Liver (tissue), 9 donors: ENCODE measurements around the gene PTHLH. TPM values are rescaled to one million over a fixed set of nuclear protein-coding genes. Genes with fewer than 3 reads are reported as not detected.

Experiments
- DNase-seq: peaks from one replicate; pipeline ENCODE4 v3.0.0-alpha.2; 2017; ENCODE audit warnings: low spot score
- H3K27ac ChIP-seq, 2 donors: one replicate each; pipeline ENCODE4 v1.7.0; 2013; ENCODE audit warnings: inconsistent platforms in 2 of 2, low read length in 2 of 2, control low read depth in 1 of 2, low read depth in 1 of 2, mild to moderate bottlenecking in 1 of 2
- H3K27me3 ChIP-seq, 4 donors: one replicate each; pipeline versions ENCODE4 v1.6.1 to v1.7.0; 2013; ENCODE audit warnings: low read length in 3 of 4, inconsistent platforms in 1 of 4, mild to moderate bottlenecking in 1 of 4, moderate library complexity in 1 of 4; ENCODE audit not compliant: control insufficient read depth in 4 of 4, insufficient read depth in 4 of 4
- H3K36me3 ChIP-seq, 4 donors: one replicate each; pipeline versions ENCODE4 v1.6.1 to v1.7.0; 2013; ENCODE audit warnings: low read length in 3 of 4, mild to moderate bottlenecking in 3 of 4, low read depth in 1 of 4, moderate library complexity in 1 of 4; ENCODE audit not compliant: control insufficient read depth in 4 of 4, insufficient read depth in 3 of 4
- H3K4me1 ChIP-seq, 4 donors: one replicate each; pipeline versions ENCODE4 v1.6.1 to v1.7.0; 2013; ENCODE audit warnings: low read length in 3 of 4, mild to moderate bottlenecking in 3 of 4, moderate library complexity in 1 of 4; ENCODE audit not compliant: control insufficient read depth in 4 of 4, insufficient read depth in 4 of 4
- H3K4me3 ChIP-seq, 3 donors: one replicate each; pipeline versions ENCODE4 v1.6.1 to v1.7.0; 2013; ENCODE audit warnings: low read length in 3 of 3, control low read depth in 1 of 3, low read depth in 1 of 3, mild to moderate bottlenecking in 1 of 3
- H3K9ac ChIP-seq, 2 donors: one replicate each; pipeline ENCODE4 v1.7.0; 2013; ENCODE audit warnings: low read length in 2 of 2, mild to moderate bottlenecking in 2 of 2, moderate library complexity in 2 of 2, control low read depth in 1 of 2, low read depth in 1 of 2
- H3K9me3 ChIP-seq, 4 donors: one replicate each; pipeline versions ENCODE4 v1.6.1 to v1.7.0; 2013; ENCODE audit warnings: low read length in 3 of 4; ENCODE audit not compliant: control insufficient read depth in 4 of 4
- ATF3 ChIP-seq: IDR thresholded peaks from 2 replicates; pipeline ENCODE4 v1.6.1; 2016; ENCODE audit warnings: antibody characterized with exemption
- CTCF ChIP-seq: fragments of 150-350 bp; IDR thresholded peaks from 2 replicates; pipeline ENCODE4 v1.5.1; 2017; ENCODE audit warnings: improper control_type of control experiment, low read depth, low read length; ENCODE audit not compliant: missing input control
- EGR1 ChIP-seq, 2 donors: IDR thresholded peaks; 2 replicates each; pipeline ENCODE4 v1.6.1; 2016 to 2018; ENCODE audit warnings: antibody characterized with exemption in 2 of 2, low read depth in 2 of 2
- FOXA1 ChIP-seq: IDR thresholded peaks from 2 replicates; pipeline ENCODE4 v1.6.1; 2016; ENCODE audit warnings: antibody characterized with exemption
- FOXA2 ChIP-seq: IDR thresholded peaks from 2 replicates; pipeline ENCODE4 v1.6.1; 2016; ENCODE audit warnings: antibody characterized with exemption
- GABPA ChIP-seq, 2 donors: IDR thresholded peaks in 1 of 2; conservative IDR thresholded peaks in 1 of 2; 2 replicates each; pipeline ENCODE4 v1.6.1; 2016; ENCODE audit warnings: antibody characterized with exemption in 2 of 2, mild to moderate bottlenecking in 1 of 2, moderate library complexity in 1 of 2
- HNF4A ChIP-seq, 2 donors: conservative IDR thresholded peaks; 2 replicates each; pipeline ENCODE4 v1.6.1; 2016; ENCODE audit warnings: antibody characterized with exemption in 2 of 2, mild to moderate bottlenecking in 2 of 2
- HNF4G ChIP-seq: IDR thresholded peaks from 2 replicates; pipeline ENCODE4 v1.6.1; 2016; ENCODE audit warnings: antibody characterized with exemption
- MAX ChIP-seq: IDR thresholded peaks from 2 replicates; pipeline ENCODE4 v1.6.1; 2016; ENCODE audit warnings: antibody characterized with exemption
- NR2F2 ChIP-seq: IDR thresholded peaks from 2 replicates; pipeline ENCODE4 v1.6.1; 2016; ENCODE audit warnings: antibody characterized with exemption
- RAD21 ChIP-seq, 2 donors: IDR thresholded peaks; 2 replicates each; pipeline ENCODE4 v1.6.1; 2016; ENCODE audit warnings: antibody characterized with exemption in 2 of 2, mild to moderate bottlenecking in 2 of 2
- SP1 ChIP-seq: IDR thresholded peaks from 2 replicates; pipeline ENCODE4 v1.6.1; 2018; ENCODE audit warnings: antibody characterized with exemption, mild to moderate bottlenecking
- TAF1 ChIP-seq: conservative IDR thresholded peaks from 2 replicates; pipeline ENCODE4 v1.6.1; 2016; ENCODE audit warnings: antibody characterized with exemption, mild to moderate bottlenecking
- YY1 ChIP-seq: IDR thresholded peaks from 2 replicates; pipeline ENCODE4 v1.6.1; 2016; ENCODE audit warnings: antibody characterized with exemption, mild to moderate bottlenecking
- WGBS: extraction: QIAGEN DNeasy Blood & Tissue Kit; methylation state at CpG from one replicate; pipeline ENCODE4 v1.1.7; 2013; 5-methylcytosine and 5-hydroxymethylcytosine counted together
- polyA plus RNA-seq, 2 donors: library from polyadenylated mRNA; stranded (reverse) in 1 of 2; unstranded in 1 of 2; fragments of 200-250 nt in 1 of 2; fragments of >200 nt in 1 of 2; fragmentation: Nextera tagmentation in 1 of 2; extraction: Ambion mirVana in 1 of 2; gene quantifications; one replicate each; pipeline versions ENCODE4 v1.2.1 to v1.2.3, GENCODE V29; 2013 to 2015
- total RNA-seq, 2 donors: library from RNA; depleted of rRNA; stranded (reverse); fragments of >200 nt; gene quantifications; one replicate each; pipeline ENCODE4 v1.2.3, GENCODE V29; 2014
- TF ChIP-seq, protein P1 (sequence below): IDR thresholded peaks from 2 replicates; pipeline ENCODE4 v1.6.1; 2016; ENCODE audit warnings: antibody characterized with exemption
- TF ChIP-seq, protein P2 (sequence below): IDR thresholded peaks from 2 replicates; pipeline ENCODE4 v1.6.1; 2016; ENCODE audit warnings: antibody characterized with exemption, mild to moderate bottlenecking
- donor health status: healthy.
- donor health status: healthy.
- donor health status: healthy.
- donor health status: healthy.
- donor health status: healthy.

Gene PTHLH
- total and polyA plus RNA-seq, 4 donors = not detected

GRCh38 chr12:27999970-28000369 is 27.4 kb upstream of the PTHLH start:
- no peak overlapping the region for H3K9ac ChIP-seq
- TF ChIP-seq EGR1 (IDR thresholded peaks at IDR 0.05; ENCODE audit: low read depth in 2 of 2) (no peak), HNF4A (conservative IDR thresholded peaks at IDR 0.05) (no peak), MAX (no peak), CTCF (no peak), NR2F2 (no peak)
- no peaks in the 10 kb centered on the region for H3K27me3 ChIP-seq
- no peak overlapping the region for H3K27ac ChIP-seq
- no peak overlapping the region for H3K4me3 ChIP-seq
- no peaks in the 10 kb centered on the region for H3K36me3 ChIP-seq
- WGBS = 89% methylated on average over 4 of the region's 4 CpGs
- H3K4me1 ChIP-seq = no peaks in the 10 kb centered on the region
- DNase-seq = no peak
- H3K9me3 ChIP-seq = no peaks in the 10 kb centered on the region

DNA sequence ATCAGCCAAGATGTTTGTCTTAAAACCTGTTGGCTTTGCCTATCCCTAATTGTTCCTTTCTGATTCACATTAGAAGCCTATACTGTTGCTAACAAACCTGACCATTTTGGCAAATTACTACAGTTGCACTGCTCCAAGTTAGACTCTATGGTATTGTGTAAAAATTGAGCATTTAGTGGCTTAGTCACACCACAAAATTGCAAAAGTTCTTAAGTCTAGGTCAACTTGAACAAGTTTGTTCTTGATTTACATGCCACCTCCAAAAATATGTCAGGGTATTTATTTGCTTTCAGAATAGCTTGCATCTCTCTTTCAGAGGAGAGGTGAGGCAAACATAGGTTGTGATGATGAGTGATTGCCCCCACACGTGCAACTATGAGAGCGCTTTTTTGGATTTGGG is 27.0 kb upstream of the PTHLH start:
- Histone ChIP-seq H3K27ac (no peak overlapping the region), H3K4me3 (no peak overlapping the region), H3K4me1 (no peaks in the 10 kb centered on the region), H3K27me3 (no peaks in the 10 kb centered on the region), H3K36me3 (no peaks in the 10 kb centered on the region), H3K9me3 (no peaks in the 10 kb centered on the region), H3K9ac (no peak overlapping the region)
- TF ChIP-seq FOXA2 (no peak), SP1 (no peak), RAD21 (IDR thresholded peaks at IDR 0.05) (no peak), HNF4A (conservative IDR thresholded peaks at IDR 0.05) (no peak), ATF3 (no peak), EGR1 (IDR thresholded peaks at IDR 0.05; ENCODE audit: low read depth in 2 of 2) (no peak), TAF1 (no peak), NR2F2 (no peak), GABPA (IDR thresholded peaks at IDR 0.05 in 1 of 2, conservative IDR thresholded peaks at IDR 0.05 in 1 of 2) (no peak), YY1 (no peak), CTCF (no peak), FOXA1 (no peak), HNF4G (no peak)
- TF ChIP-seq, protein P1, sequence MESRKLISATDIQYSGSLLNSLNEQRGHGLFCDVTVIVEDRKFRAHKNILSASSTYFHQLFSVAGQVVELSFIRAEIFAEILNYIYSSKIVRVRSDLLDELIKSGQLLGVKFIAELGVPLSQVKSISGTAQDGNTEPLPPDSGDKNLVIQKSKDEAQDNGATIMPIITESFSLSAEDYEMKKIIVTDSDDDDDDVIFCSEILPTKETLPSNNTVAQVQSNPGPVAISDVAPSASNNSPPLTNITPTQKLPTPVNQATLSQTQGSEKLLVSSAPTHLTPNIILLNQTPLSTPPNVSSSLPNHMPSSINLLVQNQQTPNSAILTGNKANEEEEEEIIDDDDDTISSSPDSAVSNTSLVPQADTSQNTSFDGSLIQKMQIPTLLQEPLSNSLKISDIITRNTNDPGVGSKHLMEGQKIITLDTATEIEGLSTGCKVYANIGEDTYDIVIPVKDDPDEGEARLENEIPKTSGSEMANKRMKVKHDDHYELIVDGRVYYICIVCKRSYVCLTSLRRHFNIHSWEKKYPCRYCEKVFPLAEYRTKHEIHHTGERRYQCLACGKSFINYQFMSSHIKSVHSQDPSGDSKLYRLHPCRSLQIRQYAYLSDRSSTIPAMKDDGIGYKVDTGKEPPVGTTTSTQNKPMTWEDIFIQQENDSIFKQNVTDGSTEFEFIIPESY = no peak
- TF ChIP-seq, protein P2, sequence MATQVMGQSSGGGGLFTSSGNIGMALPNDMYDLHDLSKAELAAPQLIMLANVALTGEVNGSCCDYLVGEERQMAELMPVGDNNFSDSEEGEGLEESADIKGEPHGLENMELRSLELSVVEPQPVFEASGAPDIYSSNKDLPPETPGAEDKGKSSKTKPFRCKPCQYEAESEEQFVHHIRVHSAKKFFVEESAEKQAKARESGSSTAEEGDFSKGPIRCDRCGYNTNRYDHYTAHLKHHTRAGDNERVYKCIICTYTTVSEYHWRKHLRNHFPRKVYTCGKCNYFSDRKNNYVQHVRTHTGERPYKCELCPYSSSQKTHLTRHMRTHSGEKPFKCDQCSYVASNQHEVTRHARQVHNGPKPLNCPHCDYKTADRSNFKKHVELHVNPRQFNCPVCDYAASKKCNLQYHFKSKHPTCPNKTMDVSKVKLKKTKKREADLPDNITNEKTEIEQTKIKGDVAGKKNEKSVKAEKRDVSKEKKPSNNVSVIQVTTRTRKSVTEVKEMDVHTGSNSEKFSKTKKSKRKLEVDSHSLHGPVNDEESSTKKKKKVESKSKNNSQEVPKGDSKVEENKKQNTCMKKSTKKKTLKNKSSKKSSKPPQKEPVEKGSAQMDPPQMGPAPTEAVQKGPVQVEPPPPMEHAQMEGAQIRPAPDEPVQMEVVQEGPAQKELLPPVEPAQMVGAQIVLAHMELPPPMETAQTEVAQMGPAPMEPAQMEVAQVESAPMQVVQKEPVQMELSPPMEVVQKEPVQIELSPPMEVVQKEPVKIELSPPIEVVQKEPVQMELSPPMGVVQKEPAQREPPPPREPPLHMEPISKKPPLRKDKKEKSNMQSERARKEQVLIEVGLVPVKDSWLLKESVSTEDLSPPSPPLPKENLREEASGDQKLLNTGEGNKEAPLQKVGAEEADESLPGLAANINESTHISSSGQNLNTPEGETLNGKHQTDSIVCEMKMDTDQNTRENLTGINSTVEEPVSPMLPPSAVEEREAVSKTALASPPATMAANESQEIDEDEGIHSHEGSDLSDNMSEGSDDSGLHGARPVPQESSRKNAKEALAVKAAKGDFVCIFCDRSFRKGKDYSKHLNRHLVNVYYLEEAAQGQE = no peak
- 86% methylated on average over 2 of the region's 2 CpGs for WGBS
- DNase-seq = no peak
